Panc1 (cell line): ENCODE measurements around the gene TTC9C.

ENCODE experiments used
- POLR2AphosphoS5 ChIP-seq: IDR thresholded peaks from 2 replicates; pipeline ENCODE4 v1.6.1; 2012; ENCODE audit warnings: mild to moderate bottlenecking, low read depth, low read length, moderate library complexity
- TCF7L2 ChIP-seq: IDR thresholded peaks from 2 replicates; pipeline ENCODE4 v1.6.1; 2011; ENCODE audit warnings: mild to moderate bottlenecking, low read depth, low read length, inconsistent platforms
- TF ChIP-seq, protein P1 (sequence below): fragments of 450-650 bp; IDR thresholded peaks from 2 replicates; pipeline ENCODE4 v1.5.1; 2017; ENCODE audit warnings: mild to moderate bottlenecking

- TF ChIP-seq, protein P1, sequence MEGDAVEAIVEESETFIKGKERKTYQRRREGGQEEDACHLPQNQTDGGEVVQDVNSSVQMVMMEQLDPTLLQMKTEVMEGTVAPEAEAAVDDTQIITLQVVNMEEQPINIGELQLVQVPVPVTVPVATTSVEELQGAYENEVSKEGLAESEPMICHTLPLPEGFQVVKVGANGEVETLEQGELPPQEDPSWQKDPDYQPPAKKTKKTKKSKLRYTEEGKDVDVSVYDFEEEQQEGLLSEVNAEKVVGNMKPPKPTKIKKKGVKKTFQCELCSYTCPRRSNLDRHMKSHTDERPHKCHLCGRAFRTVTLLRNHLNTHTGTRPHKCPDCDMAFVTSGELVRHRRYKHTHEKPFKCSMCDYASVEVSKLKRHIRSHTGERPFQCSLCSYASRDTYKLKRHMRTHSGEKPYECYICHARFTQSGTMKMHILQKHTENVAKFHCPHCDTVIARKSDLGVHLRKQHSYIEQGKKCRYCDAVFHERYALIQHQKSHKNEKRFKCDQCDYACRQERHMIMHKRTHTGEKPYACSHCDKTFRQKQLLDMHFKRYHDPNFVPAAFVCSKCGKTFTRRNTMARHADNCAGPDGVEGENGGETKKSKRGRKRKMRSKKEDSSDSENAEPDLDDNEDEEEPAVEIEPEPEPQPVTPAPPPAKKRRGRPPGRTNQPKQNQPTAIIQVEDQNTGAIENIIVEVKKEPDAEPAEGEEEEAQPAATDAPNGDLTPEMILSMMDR = no peak
- no peak for TF ChIP-seq POLR2AphosphoS5
- TF ChIP-seq TCF7L2 = no peak
Measured at GRCh38 chr11:62688491-62688890, 39.8 kb upstream of the TTC9C start.
